GM21390 (cell line): ENCODE measurements around the gene BTN3A1.
A peak's percentile ranks its signal among the peaks of the same experiment; 100 is the strongest.
"Not testable (repeated sequence)": the region's sequence is repeated elsewhere in the genome, so short reads cannot be mapped to it uniquely, and the experiment has no call there.

Source experiments
- ATAC-seq: cut with Tn5 transposase; IDR thresholded peaks from one replicate; pipeline ENCODE4 v1.9.1; 2021; ENCODE audit not compliant: unreplicated experiment

The BTN3A1 gene

GRCh38 chr6:26412954-26413353 is 10.9 kb downstream of the BTN3A1 start:
- no peak for ATAC-seq

GRCh38 chr6:26414281-26414680 is 12.2 kb downstream of the BTN3A1 start:
- ATAC-seq = no peak

- no peak for ATAC-seq
These were observed 13.1 kb downstream of the BTN3A1 start for GRCh38 chr6:26415036-26415614.

GRCh38 chr6:26415791-26416190 is 13.7 kb downstream of the BTN3A1 start:
- ATAC-seq = no peak

- ATAC-seq = no peak
These were observed 14.2 kb downstream of the BTN3A1 start for GRCh38 chr6:26416288-26416687.

GRCh38 chr6:26418077-26418476 is 16.0 kb downstream of the BTN3A1 start:
- ATAC-seq = not testable (repeated sequence)

- ATAC-seq = not testable (repeated sequence)
These were observed 16.7 kb downstream of the BTN3A1 start for GRCh38 chr6:26418795-26419194.

- no peak for ATAC-seq
These were observed 18.7 kb downstream of the BTN3A1 start for GRCh38 chr6:26420688-26421171.

- ATAC-seq = peak; percentile 88
These were observed 19.4 kb downstream of the BTN3A1 start for GRCh38 chr6:26421259-26422144.

GRCh38 chr6:26422329-26422728 is 20.3 kb downstream of the BTN3A1 start:
- ATAC-seq = no peak

- no peak for ATAC-seq
These were observed 24.8 kb downstream of the BTN3A1 start for GRCh38 chr6:26426691-26427450.

GRCh38 chr6:26427451-26427809 is 25.4 kb downstream of the BTN3A1 start:
- no peak for ATAC-seq

GRCh38 chr6:26428206-26428605 is 26.1 kb downstream of the BTN3A1 start:
- no peak for ATAC-seq

GRCh38 chr6:26430787-26431186 is 28.7 kb downstream of the BTN3A1 start:
- ATAC-seq = no peak

- no peak for ATAC-seq
These were observed 29.4 kb downstream of the BTN3A1 start for GRCh38 chr6:26431258-26432172.

GRCh38 chr6:26432627-26433201 is 30.6 kb downstream of the BTN3A1 start:
- no peak for ATAC-seq

GRCh38 chr6:26433680-26434079 is 31.6 kb downstream of the BTN3A1 start:
- not testable (repeated sequence) for ATAC-seq

- no peak for ATAC-seq
These were observed 33.9 kb downstream of the BTN3A1 start for GRCh38 chr6:26436018-26436417.

- no peak for ATAC-seq
These were observed 35.5 kb downstream of the BTN3A1 start for GRCh38 chr6:26437550-26437949.

- no peak for ATAC-seq
These were observed 35.9 kb downstream of the BTN3A1 start for GRCh38 chr6:26438000-26438399.
